A673 (cell line): ENCODE data around the gene BCKDHA. TPM values are rescaled to one million over a fixed set of nuclear protein-coding genes. Genes with fewer than 3 reads are reported as not detected.

Experiments
- BruUV-seq: library from RNA; stranded (reverse); fragments of 400-500 nt; replicated peaks from 2 replicates; lab custom pipeline; 2021; lab: Mats Ljungman, UMichigan
- CTCF ChIA-PET: fragments of 300-600 bp; sonication (Branson Sonifier 250); formaldehyde crosslinking; loops from one replicate; lab custom pipeline; 2022; ENCODE audit warnings: antibody characterized with exemption; lab: Charles Lee
- POLR2A ChIA-PET: fragments of 300-600 bp; sonication (Branson Sonifier 250); formaldehyde crosslinking; loops from one replicate; lab custom pipeline; 2022; ENCODE audit warnings: antibody characterized with exemption; ENCODE audit not compliant: low non-redundant PET; lab: Charles Lee
- DNase-seq: peaks from one replicate; pipeline ENCODE4 v3.0.0-alpha.2; 2015; ENCODE audit warnings: low spot score
- H3K27ac ChIP-seq: fragments of 200-600 bp; sonication (generic); 2 replicates; pipeline ENCODE4 v1.5.1; 2016; ENCODE audit warnings: mixed run types, low read depth, mild to moderate bottlenecking, mixed read lengths, antibody characterized with exemption, low read length; ENCODE audit not compliant: poor library complexity, severe bottlenecking
- H3K27me3 ChIP-seq: fragments of 200-600 bp; sonication (generic); replicated peaks from 2 replicates; pipeline ENCODE4 v1.6.1; 2017; ENCODE audit warnings: mixed run types, low read depth, mild to moderate bottlenecking, mixed read lengths, antibody characterized with exemption, low read length; ENCODE audit not compliant: insufficient read depth, poor library complexity
- H3K36me3 ChIP-seq: fragments of 200-600 bp; sonication (generic); 2 replicates; pipeline ENCODE4 v1.6.1; 2016; ENCODE audit warnings: mixed run types, mild to moderate bottlenecking, mixed read lengths, antibody characterized with exemption, low read length; ENCODE audit not compliant: insufficient read depth, poor library complexity, severe bottlenecking
- H3K4me1 ChIP-seq: fragments of 200-600 bp; sonication (generic); 2 replicates; pipeline ENCODE4 v1.6.1; 2017; ENCODE audit warnings: mixed run types, mild to moderate bottlenecking, mixed read lengths, antibody characterized with exemption, low read length; ENCODE audit not compliant: insufficient read depth, poor library complexity, severe bottlenecking
- H3K4me3 ChIP-seq: fragments of 200-600 bp; sonication (generic); 2 replicates; pipeline ENCODE4 v1.5.1; 2016; ENCODE audit warnings: low read depth, mixed run types, mild to moderate bottlenecking, mixed read lengths, low read length; ENCODE audit not compliant: poor library complexity, severe bottlenecking
- H3K9me3 ChIP-seq: fragments of 200-600 bp; sonication (generic); 2 replicates; pipeline ENCODE4 v1.6.1; 2016; ENCODE audit warnings: mixed run types, low read depth, mild to moderate bottlenecking, mixed read lengths, antibody characterized with exemption, low read length; ENCODE audit not compliant: poor library complexity, severe bottlenecking
- EZH2 ChIP-seq: fragments of 200-600 bp; sonication (generic); IDR thresholded peaks from 2 replicates; pipeline ENCODE4 v1.6.1; 2017; ENCODE audit warnings: borderline replicate concordance, low read depth, mild to moderate bottlenecking, mixed read lengths, antibody characterized with exemption, low read length; ENCODE audit not compliant: poor library complexity, severe bottlenecking
- intact Hi-C: fragments of 100-400 bp; cut with micrococcal nuclease; formaldehyde crosslinking; loops from one replicate; pipeline ENCODE4 v1.10.0; 2022; ENCODE audit not compliant: unreplicated experiment
- total RNA-seq: library from RNA; stranded (reverse); gene quantifications from 2 replicates; pipeline ENCODE4 v1.2.3, GENCODE V29; 2021
- TF ChIP-seq, protein P1 (sequence below): fragments of 300-800, 200-600 bp; sonication (generic); conservative IDR thresholded peaks from 2 replicates; pipeline ENCODE4 v1.5.1; 2017; ENCODE audit warnings: low read depth, mild to moderate bottlenecking, antibody characterized with exemption, low read length, moderate library complexity, mixed read lengths

BCKDHA gene
- total RNA-seq, 1 experiment from 2014 or later, result 14.7 TPM

GRCh38 chr19:41449079-41449864 lies 51.7 kb downstream of the BCKDHA start:
- peak; percentile 75 for DNase-seq
- Histone ChIP-seq H3K4me1 (peaks cover 6% of the 10 kb centered on the region), H3K27me3 (no peaks in the 10 kb centered on the region), H3K4me3 (peak overlapping the region; percentile 42), H3K36me3 (no peaks in the 10 kb centered on the region), H3K9me3 (no peaks in the 10 kb centered on the region), H3K27ac (no peak overlapping the region)
- CTCF ChIA-PET, result interaction anchor here (0.5 to 3.0 kb wide), 13 partner anchors 10 to 1122 kb away, joined by 3 to 44 read pairs (median 4); partner anchors contain the start of gene DMAC2
- POLR2A ChIA-PET, result interaction anchor here (0.8 to 0.9 kb wide), 2 partner anchors 47 to 82 kb away, joined by 3 to 4 read pairs; no protein-coding TSS in a partner anchor
- no TSS peak for BruUV-seq
- TF ChIP-seq EZH2, result no peak
- TF ChIP-seq, protein P1, sequence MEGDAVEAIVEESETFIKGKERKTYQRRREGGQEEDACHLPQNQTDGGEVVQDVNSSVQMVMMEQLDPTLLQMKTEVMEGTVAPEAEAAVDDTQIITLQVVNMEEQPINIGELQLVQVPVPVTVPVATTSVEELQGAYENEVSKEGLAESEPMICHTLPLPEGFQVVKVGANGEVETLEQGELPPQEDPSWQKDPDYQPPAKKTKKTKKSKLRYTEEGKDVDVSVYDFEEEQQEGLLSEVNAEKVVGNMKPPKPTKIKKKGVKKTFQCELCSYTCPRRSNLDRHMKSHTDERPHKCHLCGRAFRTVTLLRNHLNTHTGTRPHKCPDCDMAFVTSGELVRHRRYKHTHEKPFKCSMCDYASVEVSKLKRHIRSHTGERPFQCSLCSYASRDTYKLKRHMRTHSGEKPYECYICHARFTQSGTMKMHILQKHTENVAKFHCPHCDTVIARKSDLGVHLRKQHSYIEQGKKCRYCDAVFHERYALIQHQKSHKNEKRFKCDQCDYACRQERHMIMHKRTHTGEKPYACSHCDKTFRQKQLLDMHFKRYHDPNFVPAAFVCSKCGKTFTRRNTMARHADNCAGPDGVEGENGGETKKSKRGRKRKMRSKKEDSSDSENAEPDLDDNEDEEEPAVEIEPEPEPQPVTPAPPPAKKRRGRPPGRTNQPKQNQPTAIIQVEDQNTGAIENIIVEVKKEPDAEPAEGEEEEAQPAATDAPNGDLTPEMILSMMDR, result peak; percentile 98
- intact Hi-C loops, result loop anchor here (1.0 to 5.0 kb wide), 3 partner anchors 114 to 298 kb away; no protein-coding TSS in a partner anchor

DNA sequence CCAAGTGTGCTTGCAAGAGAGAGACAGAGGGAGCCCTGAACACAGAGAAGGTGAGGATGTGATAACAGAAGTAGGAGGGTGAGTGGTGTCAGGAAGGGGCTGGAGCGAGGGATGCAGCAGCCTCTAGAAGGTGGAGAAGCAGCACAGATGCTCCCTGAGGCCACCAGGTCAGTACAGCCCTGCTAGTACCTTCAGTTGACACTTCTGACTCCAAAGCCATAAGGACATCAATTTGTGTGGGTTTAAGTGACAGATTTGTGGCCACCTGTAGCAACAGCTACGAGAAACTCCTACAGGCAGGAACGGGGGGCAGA lies 52.2 kb downstream of the BCKDHA start:
- Histone ChIP-seq H3K27ac (no peak overlapping the region), H3K27me3 (no peaks in the 10 kb centered on the region), H3K4me3 (no peak overlapping the region), H3K9me3 (no peaks in the 10 kb centered on the region), H3K36me3 (no peaks in the 10 kb centered on the region), H3K4me1 (peaks cover 6% of the 10 kb centered on the region)
- CTCF ChIA-PET, result interaction anchor here (0.6 to 3.0 kb wide), 7 partner anchors 10 to 801 kb away, joined by 3 to 44 read pairs (median 6); partner anchors contain the start of gene DMAC2
- POLR2A ChIA-PET, result no interaction called here
- TF ChIP-seq, protein P1, result no peak
- no peak for TF ChIP-seq EZH2
- no TSS peak for BruUV-seq
- no peak for DNase-seq
- intact Hi-C loops, result loop anchor here (1.0 to 5.0 kb wide), 3 partner anchors 113 to 297 kb away; no protein-coding TSS in a partner anchor

- Histone ChIP-seq H3K4me3 (no peak overlapping the region), H3K4me1 (peaks cover 6% of the 10 kb centered on the region), H3K27ac (no peak overlapping the region), H3K36me3 (no peaks in the 10 kb centered on the region), H3K27me3 (peaks cover 18% of the 10 kb centered on the region), H3K9me3 (no peaks in the 10 kb centered on the region)
- POLR2A ChIA-PET, result no interaction called here
- intact Hi-C loops, result no loop called here
- DNase-seq, result no peak
- no peak for TF ChIP-seq EZH2
- TF ChIP-seq, protein P1, result no peak
- BruUV-seq, result no TSS peak
- CTCF ChIA-PET, result interaction anchor here (0.7 kb wide), 1 partner anchor 251 kb away, joined by 3 read pairs; no protein-coding TSS in a partner anchor
Observed at GRCh38 chr19:41452584-41453275, 55.1 kb downstream of the BCKDHA start.
